Upper lobe of left lung (tissue), 4 donors: ENCODE data around the gene FLNB.

ENCODE experiments used
- CTCF ChIP-seq, 6 experiments: fragments of 450-650 bp in 4 of 6; fragments of 200-600 bp in 2 of 6; sonication (generic) in 2 of 6; IDR thresholded peaks; one replicate each; pipeline ENCODE4 v1.5.1; 2016 to 2019; ENCODE audit warnings: antibody characterized with exemption in 6 of 6
- EP300 ChIP-seq, 4 donors: sonication (generic); formaldehyde crosslinking; IDR thresholded peaks; one replicate each; pipeline ENCODE4 v1.5.1; 2017; ENCODE audit warnings: antibody characterized with exemption in 4 of 4, control low read depth in 2 of 4
- POLR2A ChIP-seq, 4 donors: fragments of 450-650 bp; IDR thresholded peaks; one replicate each; pipeline ENCODE4 v1.5.1; 2016 to 2017; ENCODE audit warnings: antibody characterized with exemption in 4 of 4, mild to moderate bottlenecking in 2 of 4
- POLR2AphosphoS5 ChIP-seq, 2 donors: sonication (generic); formaldehyde crosslinking; IDR thresholded peaks; one replicate each; pipeline ENCODE4 v1.5.1; 2017; ENCODE audit warnings: antibody characterized with exemption in 2 of 2

GRCh38 chr3:58120075-58120812, 112.0 kb downstream of the FLNB start:
- TF ChIP-seq CTCF (IDR thresholded peaks at IDR 0.05) = no peak
- no peak for TF ChIP-seq POLR2AphosphoS5 (IDR thresholded peaks at IDR 0.05)
- no peak for TF ChIP-seq POLR2A (IDR thresholded peaks at IDR 0.05)
- no peak for TF ChIP-seq EP300 (IDR thresholded peaks at IDR 0.05)
